Liver (tissue), 9 donors: ENCODE results near the gene RAB5B. TPM values are rescaled to one million over a fixed set of nuclear protein-coding genes. Genes with fewer than 3 reads are reported as not detected.

ENCODE experiments used
- DNase-seq: peaks from one replicate; pipeline ENCODE4 v3.0.0-alpha.2; 2017; ENCODE audit warnings: low spot score
- H3K27ac ChIP-seq, 2 donors: one replicate each; pipeline ENCODE4 v1.7.0; 2013; ENCODE audit warnings: inconsistent platforms in 2 of 2, low read length in 2 of 2, control low read depth in 1 of 2, low read depth in 1 of 2, mild to moderate bottlenecking in 1 of 2
- H3K27me3 ChIP-seq, 4 donors: one replicate each; pipeline versions ENCODE4 v1.6.1 to v1.7.0; 2013; ENCODE audit warnings: low read length in 3 of 4, inconsistent platforms in 1 of 4, mild to moderate bottlenecking in 1 of 4, moderate library complexity in 1 of 4; ENCODE audit not compliant: control insufficient read depth in 4 of 4, insufficient read depth in 4 of 4
- H3K36me3 ChIP-seq, 4 donors: one replicate each; pipeline versions ENCODE4 v1.6.1 to v1.7.0; 2013; ENCODE audit warnings: low read length in 3 of 4, mild to moderate bottlenecking in 3 of 4, low read depth in 1 of 4, moderate library complexity in 1 of 4; ENCODE audit not compliant: control insufficient read depth in 4 of 4, insufficient read depth in 3 of 4
- H3K4me1 ChIP-seq, 4 donors: one replicate each; pipeline versions ENCODE4 v1.6.1 to v1.7.0; 2013; ENCODE audit warnings: low read length in 3 of 4, mild to moderate bottlenecking in 3 of 4, moderate library complexity in 1 of 4; ENCODE audit not compliant: control insufficient read depth in 4 of 4, insufficient read depth in 4 of 4
- H3K4me3 ChIP-seq, 3 donors: one replicate each; pipeline versions ENCODE4 v1.6.1 to v1.7.0; 2013; ENCODE audit warnings: low read length in 3 of 3, control low read depth in 1 of 3, low read depth in 1 of 3, mild to moderate bottlenecking in 1 of 3
- H3K9ac ChIP-seq, 2 donors: one replicate each; pipeline ENCODE4 v1.7.0; 2013; ENCODE audit warnings: low read length in 2 of 2, mild to moderate bottlenecking in 2 of 2, moderate library complexity in 2 of 2, control low read depth in 1 of 2, low read depth in 1 of 2
- H3K9me3 ChIP-seq, 4 donors: one replicate each; pipeline versions ENCODE4 v1.6.1 to v1.7.0; 2013; ENCODE audit warnings: low read length in 3 of 4; ENCODE audit not compliant: control insufficient read depth in 4 of 4
- CTCF ChIP-seq: fragments of 150-350 bp; IDR thresholded peaks from 2 replicates; pipeline ENCODE4 v1.5.1; 2017; ENCODE audit warnings: improper control_type of control experiment, low read depth, low read length; ENCODE audit not compliant: missing input control
- FOXA1 ChIP-seq: IDR thresholded peaks from 2 replicates; pipeline ENCODE4 v1.6.1; 2016; ENCODE audit warnings: antibody characterized with exemption
- FOXA2 ChIP-seq: IDR thresholded peaks from 2 replicates; pipeline ENCODE4 v1.6.1; 2016; ENCODE audit warnings: antibody characterized with exemption
- GABPA ChIP-seq, 2 donors: IDR thresholded peaks in 1 of 2; conservative IDR thresholded peaks in 1 of 2; 2 replicates each; pipeline ENCODE4 v1.6.1; 2016; ENCODE audit warnings: antibody characterized with exemption in 2 of 2, mild to moderate bottlenecking in 1 of 2, moderate library complexity in 1 of 2
- HNF4G ChIP-seq: IDR thresholded peaks from 2 replicates; pipeline ENCODE4 v1.6.1; 2016; ENCODE audit warnings: antibody characterized with exemption
- JUND ChIP-seq, 2 donors: IDR thresholded peaks; 2 replicates each; pipeline ENCODE4 v1.6.1; 2016; ENCODE audit warnings: antibody characterized with exemption in 2 of 2
- MAX ChIP-seq: IDR thresholded peaks from 2 replicates; pipeline ENCODE4 v1.6.1; 2016; ENCODE audit warnings: antibody characterized with exemption
- RAD21 ChIP-seq, 2 donors: IDR thresholded peaks; 2 replicates each; pipeline ENCODE4 v1.6.1; 2016; ENCODE audit warnings: antibody characterized with exemption in 2 of 2, mild to moderate bottlenecking in 2 of 2
- RXRA ChIP-seq, 2 donors: IDR thresholded peaks; 2 replicates each; pipeline ENCODE4 v1.6.1; 2017 to 2018; ENCODE audit warnings: antibody characterized with exemption in 2 of 2, mild to moderate bottlenecking in 1 of 2
- YY1 ChIP-seq: IDR thresholded peaks from 2 replicates; pipeline ENCODE4 v1.6.1; 2016; ENCODE audit warnings: antibody characterized with exemption, mild to moderate bottlenecking
- ZBTB33 ChIP-seq: IDR thresholded peaks from 2 replicates; pipeline ENCODE4 v1.6.1; 2016; ENCODE audit warnings: antibody characterized with exemption
- WGBS: extraction: QIAGEN DNeasy Blood & Tissue Kit; methylation state at CpG from one replicate; pipeline ENCODE4 v1.1.7; 2013; 5-methylcytosine and 5-hydroxymethylcytosine counted together
- polyA plus RNA-seq, 2 donors: library from polyadenylated mRNA; stranded (reverse) in 1 of 2; unstranded in 1 of 2; fragments of 200-250 nt in 1 of 2; fragments of >200 nt in 1 of 2; fragmentation: Nextera tagmentation in 1 of 2; extraction: Ambion mirVana in 1 of 2; gene quantifications; one replicate each; pipeline versions ENCODE4 v1.2.1 to v1.2.3, GENCODE V29; 2013 to 2015
- total RNA-seq, 2 donors: library from RNA; depleted of rRNA; stranded (reverse); fragments of >200 nt; gene quantifications; one replicate each; pipeline ENCODE4 v1.2.3, GENCODE V29; 2014
- donor health status: healthy.
- donor health status: healthy.
- donor health status: healthy.
- donor health status: healthy.
- donor health status: healthy.

RAB5B gene
- total and polyA plus RNA-seq, 4 donors: 20.7 to 44.0 (median 38.4) TPM

- Histone ChIP-seq H3K4me1 (peaks cover 0 to 7% (median 5%) of the 10 kb centered on the region in 4 donors), H3K27me3 (no peaks in the 10 kb centered on the region), H3K4me3 (no peak overlapping the region), H3K36me3 (no peaks in the 10 kb centered on the region), H3K9me3 (no peaks in the 10 kb centered on the region), H3K27ac (no peak overlapping the region), H3K9ac (no peak overlapping the region)
- 95% methylated on average over 1 of the region's 1 CpG for WGBS
- DNase-seq: no peak
- TF ChIP-seq ZBTB33 (no peak), YY1 (no peak), RXRA (IDR thresholded peaks at IDR 0.05) (no peak), JUND (IDR thresholded peaks at IDR 0.05) (no peak), RAD21 (IDR thresholded peaks at IDR 0.05) (no peak), CTCF (no peak)
Observed at GRCh38 chr12:55942577-55943136, 31.2 kb upstream of the RAB5B start.

- Histone ChIP-seq H3K4me1 (no peaks in the 10 kb centered on the region), H3K27me3 (no peaks in the 10 kb centered on the region), H3K9ac (no peak overlapping the region), H3K36me3 (no peaks in the 10 kb centered on the region), H3K9me3 (no peaks in the 10 kb centered on the region), H3K27ac (no peak overlapping the region), H3K4me3 (no peak overlapping the region)
- no peak for TF ChIP-seq YY1
- no peak for TF ChIP-seq GABPA (IDR thresholded peaks at IDR 0.05 in 1 of 2, conservative IDR thresholded peaks at IDR 0.05 in 1 of 2)
- TF ChIP-seq FOXA1: no peak
- TF ChIP-seq JUND (IDR thresholded peaks at IDR 0.05): no peak
- TF ChIP-seq FOXA2: no peak
- no peak for TF ChIP-seq HNF4G
- no peak for TF ChIP-seq MAX
- no peak for DNase-seq
- 80% methylated on average over 6 of the region's 6 CpGs for WGBS
Observed at GRCh38 chr12:55946553-55946952, 27.3 kb upstream of the RAB5B start.

GRCh38 chr12:55955344-55955743, 18.5 kb upstream of the RAB5B start:
- DNase-seq: no peak
- Histone ChIP-seq H3K4me1 (no peaks in the 10 kb centered on the region), H3K27ac (no peak overlapping the region), H3K36me3 (peaks cover 0 to 10% (median under 1%) of the 10 kb centered on the region in 4 donors), H3K9me3 (no peaks in the 10 kb centered on the region), H3K4me3 (no peak overlapping the region), H3K27me3 (no peaks in the 10 kb centered on the region), H3K9ac (no peak overlapping the region)
- WGBS: 95% methylated on average over 4 of the region's 4 CpGs
- TF ChIP-seq YY1: no peak
- TF ChIP-seq GABPA (IDR thresholded peaks at IDR 0.05 in 1 of 2, conservative IDR thresholded peaks at IDR 0.05 in 1 of 2): no peak
- TF ChIP-seq FOXA2: no peak
